K562 (cell line): Measurements from ENCODE around the gene BCL2L1. TPM values are rescaled to one million over a fixed set of nuclear protein-coding genes. Genes with fewer than 3 reads are reported as not detected.
A peak's percentile ranks its signal among the peaks of the same experiment; 100 is the strongest.

Source experiments
- ATAC-seq: fragments of 200-7000 bp; cut with Tn5 transposase; 3 replicates; pipeline ENCODE4 v1.9.1; 2020; ENCODE audit warnings: moderate library complexity
- BruUV-seq: library from RNA; stranded (reverse); fragments of 400-500 nt; replicated peaks from 2 replicates; lab custom pipeline; 2021; lab: Mats Ljungman, UMichigan
- CTCF ChIA-PET: fragments of 300-600 bp; formaldehyde crosslinking; extraction: SDS; loops from one replicate; lab custom pipeline; 2021; ENCODE audit warnings: low intra/inter-chr PET ratio; lab: Yijun Ruan, JAX
- POLR2A ChIA-PET: fragments of 300-600, 350-650 bp; sonication (Branson Sonifier 250); formaldehyde crosslinking; extraction: SDS; loops from one replicate; lab custom pipeline; 2021; ENCODE audit warnings: antibody characterized with exemption, inconsistent platforms; lab: Yijun Ruan, JAX
- DNase-seq, 4 experiments: peaks; one replicate each; pipeline versions ENCODE4 v3.0.0 to v3.0.0-alpha.2; 2011 to 2018; ENCODE audit warnings: low spot score in 3 of 4, mixed read lengths in 3 of 4; ENCODE audit errors: extremely low read depth in 1 of 4
- FAIRE-seq: peaks from 2 replicates; lab custom pipeline; 2011; peaks lifted over from hg19 to GRCh38; lab: Jason Lieb, UNC
- H2AFZ ChIP-seq: 2 replicates; pipeline ENCODE4 v1.6.0; 2011; ENCODE audit warnings: low read depth, low read length, control low read depth, inconsistent platforms
- H3K27ac ChIP-seq: fragments of 200-600 bp; 3 replicates; pipeline ENCODE4 v1.8.0; 2011; ENCODE audit warnings: low read depth, mild to moderate bottlenecking, control low read depth, inconsistent platforms, low read length, moderate library complexity, mixed read lengths; ENCODE audit errors: extremely low read depth
- H3K27me3 ChIP-seq, 2 experiments: fragments of 300-600 bp in 1 of 2; 2 replicates in 1 of 2; 3 replicates in 1 of 2; pipeline versions ENCODE4 v1.6.0 to v1.8.0; 2011; ENCODE audit warnings: inconsistent platforms in 2 of 2, low read length in 2 of 2, mild to moderate bottlenecking in 1 of 2, mixed read lengths in 1 of 2, moderate library complexity in 1 of 2; ENCODE audit not compliant: control insufficient read depth in 2 of 2, insufficient read depth in 2 of 2
- H3K36me3 ChIP-seq: fragments of 300-600 bp; 3 replicates; pipeline ENCODE4 v1.8.0; 2011; ENCODE audit warnings: mild to moderate bottlenecking, low read length, inconsistent platforms; ENCODE audit not compliant: control insufficient read depth, insufficient read depth
- H3K4me1 ChIP-seq, 2 experiments: fragments of 200-600 bp in 1 of 2; replicated peaks in 1 of 2; 2 replicates in 1 of 2; 3 replicates in 1 of 2; pipeline versions ENCODE4 v1.5.1 to v1.8.0; 2011; ENCODE audit warnings: inconsistent platforms in 2 of 2, low read length in 2 of 2, mild to moderate bottlenecking in 1 of 2, mixed read lengths in 1 of 2, moderate library complexity in 1 of 2; ENCODE audit not compliant: control insufficient read depth in 2 of 2, insufficient read depth in 2 of 2
- H3K4me2 ChIP-seq: 2 replicates; pipeline ENCODE4 v1.6.1; 2011; ENCODE audit warnings: low read length, control low read depth, inconsistent platforms, mixed read lengths; ENCODE audit not compliant: insufficient read depth
- H3K4me3 ChIP-seq: fragments of 200-600 bp; sonication (generic), shearing (Covaris generic); 2 replicates; pipeline ENCODE4 v1.5.1; 2016; ENCODE audit warnings: control low read depth, inconsistent platforms
- H3K79me2 ChIP-seq: fragments of 200-600 bp; 3 replicates; pipeline ENCODE4 v1.8.0; 2011; ENCODE audit warnings: low read length, inconsistent platforms; ENCODE audit not compliant: control insufficient read depth, insufficient read depth
- H3K9ac ChIP-seq, 2 experiments: 2 replicates each; pipeline versions ENCODE4 v1.6.0 to v1.6.1; 2011; ENCODE audit warnings: low read depth in 2 of 2, low read length in 2 of 2, control low read depth in 1 of 2, inconsistent platforms in 1 of 2, mild to moderate bottlenecking in 1 of 2, mixed read lengths in 1 of 2; ENCODE audit not compliant: insufficient read depth in 1 of 2
- H3K9me1 ChIP-seq: one replicate; pipeline ENCODE4 v1.6.0; 2011; ENCODE audit warnings: inconsistent platforms, mild to moderate bottlenecking, low read length, moderate library complexity; ENCODE audit not compliant: control insufficient read depth, insufficient read depth
- H3K9me3 ChIP-seq: replicated peaks from 2 replicates; pipeline ENCODE4 v1.5.1; 2011; ENCODE audit warnings: low read depth, low read length, inconsistent platforms; ENCODE audit not compliant: control insufficient read depth, insufficient read depth
- H4K20me1 ChIP-seq: replicated peaks from 2 replicates; pipeline ENCODE4 v1.6.1; 2011; ENCODE audit warnings: low read length, inconsistent platforms, mixed read lengths; ENCODE audit not compliant: control insufficient read depth, insufficient read depth
- BMI1 ChIP-seq: fragments of 150-350 bp; IDR thresholded peaks from 2 replicates; pipeline ENCODE4 v1.6.1; 2014; ENCODE audit warnings: low read length
- CXXC5 ChIP-seq: fragments of 250-450 bp; sonication (Bioruptor Pico); IDR thresholded peaks from 2 replicates; pipeline ENCODE4 v1.8.0; 2022; ENCODE audit warnings: inconsistent platforms, mild to moderate bottlenecking, moderate library complexity
- E2F1 ChIP-seq: sonication (generic); formaldehyde crosslinking; IDR thresholded peaks from 2 replicates; pipeline ENCODE4 v1.8.1; 2023; ENCODE audit warnings: mild to moderate bottlenecking, missing genetic modification reagents, moderate library complexity
- E2F4 ChIP-seq: sonication (generic); formaldehyde crosslinking; IDR thresholded peaks from 2 replicates; pipeline ENCODE4 v1.8.0; 2022; ENCODE audit warnings: mild to moderate bottlenecking, low read depth, missing genetic modification reagents
- ERF ChIP-seq: fragments of 450-650 bp; formaldehyde crosslinking; IDR thresholded peaks from 2 replicates; pipeline ENCODE4 v1.4.0; 2020; ENCODE audit warnings: mild to moderate bottlenecking, mixed read lengths
- ESRRB ChIP-seq: fragments of 250-450 bp; sonication (Bioruptor Pico); IDR thresholded peaks from 2 replicates; pipeline ENCODE4 v1.5.0; 2020; ENCODE audit warnings: mild to moderate bottlenecking, moderate library complexity, borderline replicate concordance
- HSF4 ChIP-seq: fragments of 250-450 bp; sonication (Bioruptor Pico); IDR thresholded peaks from 2 replicates; pipeline ENCODE4 v2.1.2; 2022; ENCODE audit warnings: mild to moderate bottlenecking, moderate library complexity, borderline replicate concordance
- NCOR1 ChIP-seq: fragments of 450-650 bp; IDR thresholded peaks from 2 replicates; pipeline ENCODE4 v1.6.1; 2016; ENCODE audit warnings: mild to moderate bottlenecking, moderate library complexity
- SIX5 ChIP-seq, 2 experiments: IDR thresholded peaks; 2 replicates each; pipeline ENCODE4 v1.6.1; 2011; ENCODE audit warnings: low read length in 2 of 2, borderline replicate concordance in 1 of 2, low read depth in 1 of 2, mild to moderate bottlenecking in 1 of 2, moderate library complexity in 1 of 2; ENCODE audit not compliant: insufficient read depth in 1 of 2
- ZNF311 ChIP-seq: fragments of 250-450 bp; sonication (Bioruptor Pico); IDR thresholded peaks from 2 replicates; pipeline ENCODE4 v1.4.0; 2020; ENCODE audit warnings: mild to moderate bottlenecking, moderate library complexity
- ZNF436 ChIP-seq: fragments of 250-450, 450-650 bp; sonication (Bioruptor Pico); formaldehyde crosslinking; IDR thresholded peaks from 2 replicates; pipeline ENCODE4 v1.7.0; 2020; ENCODE audit warnings: mild to moderate bottlenecking
- WGBS: fragments of 100-300 bp; shearing (Covaris generic); methylation state at CpG from one replicate; pipeline ENCODE4 v1.1.6; 2016; ENCODE audit warnings: low coverage, mixed read lengths; ENCODE audit not compliant: insufficient coverage; ENCODE audit errors: missing lambda C conversion rate; 5-methylcytosine and 5-hydroxymethylcytosine counted together
- in situ Hi-C: fragments of 300-500 bp; cut with MboI; formaldehyde crosslinking; loops from 4 replicates; pipeline ENCODE4 v1.15.0; 2018; ENCODE audit warnings: inconsistent platforms, mixed read lengths
- intact Hi-C: fragments of 100-400 bp; cut with micrococcal nuclease; formaldehyde crosslinking; loops from 2 replicates; pipeline ENCODE4 v1.14.2; 2022
- polyA plus RNA-seq, 8 experiments: library from polyadenylated mRNA; depleted of rRNA in 4 of 8; stranded (reverse) in 5 of 8; unstranded in 3 of 8; fragments of >200 nt; fragmentation: Nextera tagmentation in 2 of 8; fragmentation: Illumina TruSeq in 1 of 8; extraction: Ambion mirVana in 2 of 8; extraction: Trizol in 1 of 8; gene quantifications; 2 replicates each; pipeline versions ENCODE4 v1.2.1 to v1.2.3, GENCODE V29; 2011 to 2014; ENCODE audit warnings: inconsistent platforms in 1 of 8, missing spikeins in 1 of 8
- total RNA-seq, 7 experiments: library from RNA; depleted of rRNA in 6 of 7; stranded (reverse); fragments of >200 nt in 6 of 7; fragmentation: Illumina TruSeq in 2 of 7; extraction: Trizol in 2 of 7; gene quantifications; 2 replicates each; pipeline versions ENCODE4 v1.2.1 to v1.2.3, GENCODE V29; 2011 to 2021; ENCODE audit warnings: low replicate concordance in 1 of 7
- TF ChIP-seq, protein P1 (sequence below): fragments of 200-400 bp; formaldehyde crosslinking; IDR thresholded peaks from 2 replicates; pipeline ENCODE4 v1.6.1; 2017; ENCODE audit warnings: mild to moderate bottlenecking, low read depth, low read length, moderate library complexity

Gene BCL2L1
- total and polyA plus RNA-seq, 9 of the 15 experiments (the other 6 are each of a cell fraction or from before 2014, with no cell fraction given), result 3.3 to 182 (median 120) TPM

DNA sequence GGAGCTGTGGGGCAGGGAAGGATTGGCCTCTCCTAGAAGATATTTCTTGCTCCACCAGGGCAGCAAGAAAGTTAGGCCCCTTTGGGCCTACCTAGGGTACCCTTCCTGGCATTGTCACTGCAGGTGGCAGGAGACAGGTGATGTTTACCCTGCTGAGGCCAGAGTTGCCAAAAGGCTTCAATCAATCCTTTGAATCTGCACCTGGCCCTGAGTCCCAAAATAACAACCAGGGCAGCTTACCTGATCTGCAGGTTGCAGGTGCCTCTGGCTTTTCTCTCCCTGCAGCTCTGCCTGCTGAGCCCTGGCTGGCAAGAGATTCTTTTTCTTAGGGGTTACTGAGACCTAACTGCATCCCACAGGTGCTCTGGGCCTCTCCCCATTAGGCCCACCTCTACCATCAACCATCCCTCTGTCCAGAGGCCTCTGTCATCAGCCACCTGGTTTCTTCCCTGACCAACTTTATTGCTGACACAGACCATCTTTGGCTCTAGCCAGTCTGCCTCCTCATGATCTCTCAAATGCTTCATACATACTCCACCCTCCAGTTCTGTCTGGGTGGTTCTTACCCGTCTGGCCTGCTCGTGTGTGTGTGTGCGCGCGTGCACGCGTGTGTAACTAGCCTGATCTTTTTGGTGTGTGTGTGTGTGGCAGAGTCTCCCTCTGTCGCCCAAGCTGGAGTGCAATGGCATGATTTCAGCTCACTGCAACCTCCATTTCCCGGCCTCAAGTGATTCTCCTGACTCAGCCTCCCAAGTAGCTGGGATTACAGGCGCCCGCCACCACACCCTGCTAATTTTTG lies 13.7 kb downstream of the BCL2L1 start (continued):
- TF ChIP-seq ZNF311 (CRISPR knock-in tag) (0 out of 2 replicates have a peak, but pooled peaks have one; percentile 29), E2F4 (CRISPR knock-in tag) (no peak), SIX5 (IDR thresholded peaks at IDR 0.05; ENCODE audit: borderline replicate concordance in 1 of 2, insufficient read depth in 1 of 2, low read depth in 1 of 2, low read length in 2 of 2) (no peak), ESRRB (CRISPR knock-in tag) (no peak)

- H3K79me2 ChIP-seq, result peaks cover 97% of the 10 kb centered on the region
- H3K27me3 ChIP-seq, result no peaks in the 10 kb centered on the region
- in situ Hi-C loops (no loop called here), intact Hi-C loops (loop anchor here (2.0 kb wide), 1 partner anchor 13 kb away; no protein-coding TSS in a partner anchor)
- peak overlapping the region; percentile 39 for H3K4me2 ChIP-seq
- H3K4me1 ChIP-seq, result peaks cover 50 to 78% of the 10 kb centered on the region in 2 experiments
- H3K36me3 ChIP-seq, result peaks cover 87% of the 10 kb centered on the region
- WGBS, result no CpG with 5 or more reads among the region's 2 CpGs
- FAIRE-seq (no peak), DNase-seq (peak; percentile 65 to 85 (median 70)), ATAC-seq (peak; percentile 62)
- H3K9ac ChIP-seq, result no peak overlapping the region
- H3K9me1 ChIP-seq, result peaks cover 3% of the 10 kb centered on the region
- ChIA-PET POLR2A (interaction anchor here (0.8 to 1.4 kb wide), 4 partner anchors 12 to 103 kb away, joined by 3 to 8 read pairs (median 4); partner anchors contain the start of gene ID1), CTCF (interaction anchor here (0.5 to 0.7 kb wide), 3 partner anchors 33 to 112 kb away, joined by 3 to 5 read pairs (median 3); no protein-coding TSS in a partner anchor)
- peak overlapping the region; percentile 1; the same call in 2 of the 3 replicates for H3K27ac ChIP-seq
- no peaks in the 10 kb centered on the region; the same call in 1 of the 2 replicates for H3K9me3 ChIP-seq
- peaks cover 33% of the 10 kb centered on the region for H4K20me1 ChIP-seq
- no peak overlapping the region for H3K4me3 ChIP-seq
- BruUV-seq, result no TSS peak
- H2AFZ ChIP-seq, result no peak overlapping the region
- TF ChIP-seq, protein P1, sequence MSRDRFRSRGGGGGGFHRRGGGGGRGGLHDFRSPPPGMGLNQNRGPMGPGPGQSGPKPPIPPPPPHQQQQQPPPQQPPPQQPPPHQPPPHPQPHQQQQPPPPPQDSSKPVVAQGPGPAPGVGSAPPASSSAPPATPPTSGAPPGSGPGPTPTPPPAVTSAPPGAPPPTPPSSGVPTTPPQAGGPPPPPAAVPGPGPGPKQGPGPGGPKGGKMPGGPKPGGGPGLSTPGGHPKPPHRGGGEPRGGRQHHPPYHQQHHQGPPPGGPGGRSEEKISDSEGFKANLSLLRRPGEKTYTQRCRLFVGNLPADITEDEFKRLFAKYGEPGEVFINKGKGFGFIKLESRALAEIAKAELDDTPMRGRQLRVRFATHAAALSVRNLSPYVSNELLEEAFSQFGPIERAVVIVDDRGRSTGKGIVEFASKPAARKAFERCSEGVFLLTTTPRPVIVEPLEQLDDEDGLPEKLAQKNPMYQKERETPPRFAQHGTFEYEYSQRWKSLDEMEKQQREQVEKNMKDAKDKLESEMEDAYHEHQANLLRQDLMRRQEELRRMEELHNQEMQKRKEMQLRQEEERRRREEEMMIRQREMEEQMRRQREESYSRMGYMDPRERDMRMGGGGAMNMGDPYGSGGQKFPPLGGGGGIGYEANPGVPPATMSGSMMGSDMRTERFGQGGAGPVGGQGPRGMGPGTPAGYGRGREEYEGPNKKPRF, result no peak
- TF ChIP-seq CXXC5 (peak; percentile 32; the same call in 1 of the 2 replicates), NCOR1 (peak; percentile 47), ZNF436 (CRISPR knock-in tag) (no peak), E2F1 (CRISPR knock-in tag) (no peak), ERF (no peak), BMI1 (no peak), HSF4 (CRISPR knock-in tag) (0 out of 2 replicates have a peak, but pooled peaks have one; percentile 44)
These were observed 14.5 kb downstream of the BCL2L1 start for GRCh38 chr20:31707994-31708735.
